ENCODE measurements around the gene THSD4. TPM values are rescaled to one million over a fixed set of nuclear protein-coding genes. Genes with fewer than 3 reads are reported as not detected.

Gene THSD4
- total RNA-seq, 1 donor from 2014 or later = 151 TPM

DNA sequence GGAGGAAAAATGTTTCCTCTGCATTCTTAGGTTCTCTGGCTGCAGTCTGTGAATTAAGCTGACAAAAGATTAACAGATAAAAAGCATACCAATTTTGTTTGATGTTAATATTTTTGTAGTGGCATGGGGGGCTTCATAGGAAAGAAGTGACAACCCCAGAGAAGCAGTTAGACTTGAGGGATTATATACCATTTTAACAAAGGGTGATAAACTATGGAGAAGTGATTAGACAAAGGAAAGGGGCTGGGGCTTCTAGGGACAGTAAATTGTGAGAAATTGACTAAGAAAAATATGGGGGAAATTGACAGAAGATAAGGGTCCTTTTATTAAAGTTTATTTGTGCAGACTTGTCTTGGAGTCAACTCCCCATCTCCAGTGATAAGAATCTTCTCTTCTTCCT, 639.4 kb downstream of the THSD4 start:
- H3K36me3 ChIP-seq = no peaks in the 10 kb centered on the region
- TF ChIP-seq, protein P1, sequence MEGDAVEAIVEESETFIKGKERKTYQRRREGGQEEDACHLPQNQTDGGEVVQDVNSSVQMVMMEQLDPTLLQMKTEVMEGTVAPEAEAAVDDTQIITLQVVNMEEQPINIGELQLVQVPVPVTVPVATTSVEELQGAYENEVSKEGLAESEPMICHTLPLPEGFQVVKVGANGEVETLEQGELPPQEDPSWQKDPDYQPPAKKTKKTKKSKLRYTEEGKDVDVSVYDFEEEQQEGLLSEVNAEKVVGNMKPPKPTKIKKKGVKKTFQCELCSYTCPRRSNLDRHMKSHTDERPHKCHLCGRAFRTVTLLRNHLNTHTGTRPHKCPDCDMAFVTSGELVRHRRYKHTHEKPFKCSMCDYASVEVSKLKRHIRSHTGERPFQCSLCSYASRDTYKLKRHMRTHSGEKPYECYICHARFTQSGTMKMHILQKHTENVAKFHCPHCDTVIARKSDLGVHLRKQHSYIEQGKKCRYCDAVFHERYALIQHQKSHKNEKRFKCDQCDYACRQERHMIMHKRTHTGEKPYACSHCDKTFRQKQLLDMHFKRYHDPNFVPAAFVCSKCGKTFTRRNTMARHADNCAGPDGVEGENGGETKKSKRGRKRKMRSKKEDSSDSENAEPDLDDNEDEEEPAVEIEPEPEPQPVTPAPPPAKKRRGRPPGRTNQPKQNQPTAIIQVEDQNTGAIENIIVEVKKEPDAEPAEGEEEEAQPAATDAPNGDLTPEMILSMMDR (IDR thresholded peaks at IDR 0.05) = no peak
- peaks cover 0 to 9% of the 10 kb centered on the region in 2 donors for H3K4me1 ChIP-seq
- peak overlapping the region in 1 of 2 donors; percentile 82 for H3K27ac ChIP-seq
- intact Hi-C loops (cut with DNase I) = loop anchor here (10.0 kb wide), 1 partner anchor 640 kb away; the partner anchor contains the start of gene THSD4
- no peaks in the 10 kb centered on the region for H3K9me3 ChIP-seq
- no peaks in the 10 kb centered on the region for H3K27me3 ChIP-seq
- no peak overlapping the region for H3K4me3 ChIP-seq
- DNase-seq (ENCODE audit: low spot score in 2 of 2) = no peak

DNA sequence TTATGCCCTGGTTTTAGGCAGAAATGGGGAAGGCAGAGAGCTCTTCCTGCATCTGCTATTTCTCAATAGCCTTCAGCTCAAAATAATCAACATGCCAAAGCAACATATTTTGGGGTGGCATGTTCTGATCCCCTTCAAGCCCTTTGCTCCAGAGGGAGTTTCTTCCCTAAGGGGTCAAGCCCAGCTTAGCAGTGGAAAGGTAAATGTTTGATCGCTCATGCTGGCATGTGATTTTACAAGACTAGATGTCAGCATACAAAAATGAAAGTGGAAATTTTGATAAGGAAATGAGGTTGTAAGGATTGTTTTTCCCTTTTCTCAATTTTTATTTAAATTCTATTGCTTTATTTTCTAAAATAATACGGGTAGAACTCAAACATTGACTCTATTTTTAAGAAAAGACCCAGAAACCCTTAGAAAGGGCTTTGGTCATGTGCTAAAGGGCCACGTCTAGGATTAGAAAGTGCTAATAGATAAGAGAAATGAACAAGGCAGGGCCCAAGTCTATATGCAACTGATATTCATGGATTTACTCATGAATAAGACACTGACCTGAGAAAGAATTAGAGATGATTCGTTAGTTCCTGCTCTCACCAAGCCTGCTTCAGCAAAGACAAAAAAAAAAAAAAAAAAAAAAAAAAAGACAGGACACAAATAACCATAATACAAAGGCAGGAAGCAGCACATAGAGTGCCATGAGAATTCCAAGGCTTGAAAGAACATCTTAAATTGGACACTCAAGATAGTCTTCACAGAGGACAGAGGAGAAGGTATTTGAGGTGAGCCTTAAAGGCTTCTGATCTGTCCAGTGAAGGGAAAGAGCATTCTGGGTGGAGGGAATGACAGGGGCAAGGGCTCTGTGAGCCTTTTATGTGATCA, 640.1 kb downstream of the THSD4 start:
- Histone ChIP-seq H3K9me3 (no peaks in the 10 kb centered on the region), H3K4me1 (peaks cover 0 to 9% of the 10 kb centered on the region in 2 donors), H3K27me3 (no peaks in the 10 kb centered on the region), H3K4me3 (no peak overlapping the region), H3K36me3 (peaks cover 0 to 4% of the 10 kb centered on the region in 2 donors), H3K27ac (peak overlapping the region in 1 of 2 donors; percentile 30)
- no peak for DNase-seq (ENCODE audit: low spot score in 2 of 2)
- TF ChIP-seq, protein P1 (IDR thresholded peaks at IDR 0.05) = no peak
- intact Hi-C loops (cut with DNase I) = loop anchor here (10.0 kb wide), 1 partner anchor 641 kb away; the partner anchor contains the start of gene THSD4

DNA sequence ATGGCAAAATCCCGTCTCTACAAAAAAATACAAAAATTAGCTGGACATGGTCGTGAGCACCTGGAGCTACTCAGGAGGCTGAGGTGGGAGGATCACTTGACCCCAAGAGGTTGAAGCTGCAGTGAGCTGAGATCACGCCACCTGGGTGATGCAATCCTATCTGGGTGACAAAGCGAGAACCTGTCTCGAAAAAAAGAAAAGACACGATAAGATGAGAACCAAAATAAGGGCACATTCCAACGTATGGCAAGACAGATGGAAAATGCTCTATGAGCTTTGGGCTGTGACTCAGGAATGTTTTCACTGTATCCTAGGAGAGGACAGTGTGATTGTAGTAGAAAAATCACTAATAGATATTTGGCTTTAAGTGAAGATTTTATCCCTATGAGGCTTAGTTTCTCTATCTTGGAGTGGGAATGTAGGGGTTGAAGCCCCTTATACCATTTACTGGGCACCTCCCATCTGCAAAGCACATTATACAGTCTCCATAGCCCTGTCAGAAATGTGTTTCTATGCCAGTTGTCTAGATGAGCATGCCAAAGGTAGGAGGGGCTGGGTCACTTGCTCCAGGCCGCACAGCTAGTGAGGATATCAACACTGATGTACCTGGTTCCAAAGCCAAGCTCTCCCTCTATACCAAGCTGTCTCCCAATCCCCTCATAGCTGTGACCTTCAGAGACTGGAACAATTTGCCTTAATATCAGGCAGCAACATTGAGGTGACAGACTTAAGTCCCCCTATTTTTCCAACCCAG, 641.5 kb downstream of the THSD4 start:
- TF ChIP-seq, protein P1 (IDR thresholded peaks at IDR 0.05) = no peak
- no peak overlapping the region for H3K27ac ChIP-seq
- H3K36me3 ChIP-seq = peaks cover 0 to 6% of the 10 kb centered on the region in 2 donors
- H3K4me1 ChIP-seq = peaks cover 0 to 9% of the 10 kb centered on the region in 2 donors
- no peak for DNase-seq (ENCODE audit: low spot score in 2 of 2)
- intact Hi-C loops (cut with DNase I) = loop anchor here (10.0 kb wide), 1 partner anchor 642 kb away; the partner anchor contains the start of gene THSD4
- H3K4me3 ChIP-seq = no peak overlapping the region
- no peaks in the 10 kb centered on the region for H3K9me3 ChIP-seq
- no peaks in the 10 kb centered on the region for H3K27me3 ChIP-seq

DNA sequence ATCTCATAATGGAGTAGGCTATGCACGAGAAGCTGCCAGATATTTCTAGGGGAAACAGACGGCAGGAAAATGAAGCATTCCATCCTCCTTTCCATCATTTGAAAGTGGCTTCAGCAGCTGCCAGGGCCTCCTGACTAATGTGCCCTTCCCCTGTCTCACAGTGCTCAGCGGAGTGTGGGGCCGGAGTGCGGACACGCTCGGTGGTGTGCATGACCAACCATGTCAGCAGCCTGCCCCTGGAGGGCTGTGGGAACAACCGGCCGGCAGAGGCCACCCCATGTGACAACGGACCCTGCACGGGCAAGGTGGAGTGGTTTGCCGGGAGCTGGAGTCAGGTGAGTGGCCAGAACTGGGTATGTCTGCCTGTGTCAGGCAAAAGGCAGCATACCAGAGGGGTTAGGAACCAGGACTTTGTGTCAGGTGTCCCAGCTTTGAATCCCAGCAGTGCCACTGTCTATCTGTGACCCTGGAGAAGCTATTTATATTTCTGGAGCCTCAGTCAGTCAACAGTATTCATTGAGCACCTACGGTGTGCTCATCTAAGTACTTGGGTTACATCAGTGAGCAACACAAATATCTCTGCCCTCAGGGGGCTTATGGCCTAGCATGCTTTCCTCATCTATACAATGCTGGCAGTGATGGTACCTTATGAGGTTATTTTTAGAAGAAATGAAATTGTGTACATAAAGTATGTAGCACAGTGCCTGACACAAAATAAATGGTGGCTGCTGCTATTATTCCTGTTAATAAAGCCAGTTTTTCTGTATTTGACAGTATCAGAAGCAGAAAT, 642.7 kb downstream of the THSD4 start:
- Histone ChIP-seq H3K4me1 (peaks cover 0 to 8% of the 10 kb centered on the region in 2 donors), H3K36me3 (peaks cover 0 to 6% of the 10 kb centered on the region in 2 donors), H3K27ac (no peak overlapping the region), H3K27me3 (no peaks in the 10 kb centered on the region), H3K9me3 (no peaks in the 10 kb centered on the region), H3K4me3 (no peak overlapping the region)
- TF ChIP-seq, protein P1 (IDR thresholded peaks at IDR 0.05) = no peak
- no peak for DNase-seq (ENCODE audit: low spot score in 2 of 2)
- intact Hi-C loops (cut with DNase I) = loop anchor here (10.0 kb wide), 1 partner anchor 643 kb away; the partner anchor contains the start of gene THSD4

DNA sequence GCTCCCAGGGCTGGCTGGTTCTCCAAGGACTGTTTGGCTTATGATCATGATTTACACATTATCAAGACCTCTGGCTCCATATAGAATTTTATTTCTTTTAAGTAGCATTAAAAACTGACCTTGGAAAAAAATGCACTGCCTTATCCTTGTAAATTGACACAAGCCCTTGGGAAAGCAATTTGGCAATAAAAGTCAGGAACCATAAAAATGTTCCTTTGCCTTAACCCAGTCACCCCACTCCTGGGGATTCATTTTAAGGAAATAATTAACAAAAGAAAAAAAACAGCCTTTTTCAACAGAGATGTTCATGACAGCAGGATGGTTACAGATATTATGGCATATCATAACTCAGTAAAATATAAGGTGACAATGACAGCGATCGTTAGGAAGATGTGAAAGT, 643.4 kb downstream of the THSD4 start:
- no peak for DNase-seq (ENCODE audit: low spot score in 2 of 2)
- intact Hi-C loops (cut with DNase I) = loop anchor here (10.0 kb wide), 1 partner anchor 644 kb away; the partner anchor contains the start of gene THSD4
- Histone ChIP-seq H3K27me3 (no peaks in the 10 kb centered on the region), H3K4me1 (no peaks in the 10 kb centered on the region), H3K4me3 (no peak overlapping the region), H3K27ac (no peak overlapping the region), H3K9me3 (no peaks in the 10 kb centered on the region), H3K36me3 (peaks cover 0 to 6% of the 10 kb centered on the region in 2 donors)
- TF ChIP-seq, protein P1 (IDR thresholded peaks at IDR 0.05) = no peak

Data from ascending aorta (tissue), 2 donors.